Pons (tissue), 1 donor: Measurements from ENCODE around the gene GRK5.
"Not testable (repeated sequence)": the region's sequence is repeated elsewhere in the genome, so short reads cannot be mapped to it uniquely, and the experiment has no call there.

Experiments
- DNase-seq: peaks from one replicate; pipeline ENCODE4 v3.0.0-alpha.2; 2016; ENCODE audit warnings: low spot score

GRK5 gene

DNA sequence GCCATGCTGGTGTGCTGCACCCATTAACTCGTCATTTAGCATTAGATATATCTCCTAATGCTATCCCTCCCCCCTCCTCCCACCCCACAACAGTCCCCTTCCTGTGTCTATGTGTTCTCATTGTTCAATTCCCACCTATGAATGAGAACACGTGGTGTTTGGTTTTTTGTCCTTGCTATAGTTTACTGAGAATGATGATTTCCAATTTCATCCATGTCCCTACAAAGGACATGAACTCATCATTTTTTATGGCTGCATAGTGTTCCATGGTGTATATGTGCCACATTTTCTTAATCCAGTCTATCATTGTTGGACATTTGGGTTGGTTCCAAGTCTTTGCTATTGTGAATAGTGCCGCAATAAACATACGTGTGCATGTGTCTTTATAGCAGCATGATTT lies 68.8 kb downstream of the GRK5 start:
- DNase-seq: not testable (repeated sequence)

DNA sequence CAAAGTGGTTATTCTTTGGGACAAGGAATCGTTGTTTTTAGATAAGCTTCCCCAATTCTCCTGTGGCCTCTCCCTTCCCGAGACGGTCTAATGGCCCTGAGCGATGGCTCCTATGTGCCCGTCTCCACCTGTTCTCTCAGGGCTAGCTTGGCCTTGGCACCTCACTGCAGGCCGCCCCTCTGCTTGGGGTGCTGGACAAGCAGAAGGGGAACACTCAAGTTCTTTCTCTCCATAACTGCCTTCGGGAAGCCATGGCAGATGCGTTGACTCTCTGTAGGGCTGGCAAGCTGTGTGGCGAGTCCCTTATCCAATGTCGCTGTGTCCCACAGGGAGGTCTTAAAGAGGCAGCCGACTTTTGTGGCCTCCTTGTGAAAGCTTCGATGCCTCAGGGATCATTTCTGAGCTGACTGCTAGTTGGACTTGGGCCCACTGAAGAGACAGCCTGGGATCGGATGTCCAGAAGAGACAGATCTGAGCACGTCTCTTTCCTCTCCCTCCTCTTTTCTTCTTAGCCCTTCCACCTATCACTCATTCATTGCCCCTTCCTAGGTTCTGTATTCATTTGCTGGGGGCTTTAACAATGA lies 70.8 kb downstream of the GRK5 start:
- no peak for DNase-seq

DNA sequence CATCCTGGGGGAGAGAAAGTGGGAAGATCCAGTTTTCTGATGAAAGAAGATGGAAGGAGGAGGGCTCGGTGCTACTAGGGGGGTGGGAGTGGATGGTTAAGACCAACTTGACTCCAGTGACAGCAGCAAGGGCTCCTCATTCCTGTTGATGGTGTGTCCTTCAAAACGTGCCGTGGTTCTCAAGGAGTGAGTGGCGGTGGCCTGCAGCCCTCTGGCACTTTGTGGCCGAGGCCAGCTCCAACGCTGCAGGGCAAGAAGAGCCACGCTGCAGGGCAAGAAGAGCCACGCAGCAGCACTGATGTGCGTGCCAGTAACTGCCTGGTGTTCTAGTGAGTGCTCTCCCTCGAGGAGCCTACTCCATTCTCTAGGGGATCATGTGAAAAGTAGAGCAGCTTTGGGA lies 72.1 kb downstream of the GRK5 start:
- no peak for DNase-seq

DNA sequence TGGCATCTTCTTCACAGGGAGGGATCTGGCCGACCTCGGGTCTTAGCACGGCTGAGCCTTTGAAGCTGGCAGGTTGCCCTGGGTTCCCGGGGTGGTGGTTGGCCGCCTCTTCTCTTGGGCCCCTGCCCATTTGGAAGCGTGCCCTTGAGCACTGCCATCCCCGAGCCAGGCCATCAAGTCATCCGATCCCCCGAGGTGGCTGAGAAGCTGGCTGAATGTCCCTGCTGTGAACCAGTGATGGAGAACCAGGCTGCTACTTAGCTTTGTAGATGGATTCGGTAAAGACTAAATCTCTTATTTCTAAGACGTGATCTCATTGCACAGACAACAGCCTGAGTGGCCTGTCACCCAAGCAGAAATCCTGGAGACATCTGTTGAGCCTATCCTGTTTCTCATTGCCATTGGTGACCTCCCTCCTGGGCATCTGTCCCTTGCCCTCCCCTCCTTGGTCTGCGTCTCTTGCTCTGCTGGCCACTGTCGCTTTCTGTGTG lies 74.3 kb downstream of the GRK5 start:
- peak; percentile 66 for DNase-seq

DNA sequence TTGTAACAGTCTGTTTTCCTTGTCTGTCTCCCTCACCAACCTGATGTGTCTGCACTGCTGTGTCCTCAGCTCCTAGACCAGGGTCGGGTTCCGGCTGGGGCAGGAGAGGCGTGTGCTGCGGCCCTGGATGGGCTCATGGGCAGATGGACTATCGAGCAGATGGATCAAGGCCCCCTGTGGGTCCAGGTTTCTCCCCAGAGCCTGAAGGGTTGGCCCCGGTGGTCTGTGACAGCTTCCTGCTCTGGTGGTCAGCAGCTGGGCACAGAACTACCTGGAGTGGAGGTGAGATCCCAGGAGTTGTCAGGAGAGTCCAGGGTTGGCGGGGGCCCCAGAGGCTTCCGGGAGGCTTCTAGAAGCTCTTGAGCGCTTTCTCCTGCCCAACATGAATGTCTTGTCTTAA lies 75.1 kb downstream of the GRK5 start:
- DNase-seq: no peak

DNA sequence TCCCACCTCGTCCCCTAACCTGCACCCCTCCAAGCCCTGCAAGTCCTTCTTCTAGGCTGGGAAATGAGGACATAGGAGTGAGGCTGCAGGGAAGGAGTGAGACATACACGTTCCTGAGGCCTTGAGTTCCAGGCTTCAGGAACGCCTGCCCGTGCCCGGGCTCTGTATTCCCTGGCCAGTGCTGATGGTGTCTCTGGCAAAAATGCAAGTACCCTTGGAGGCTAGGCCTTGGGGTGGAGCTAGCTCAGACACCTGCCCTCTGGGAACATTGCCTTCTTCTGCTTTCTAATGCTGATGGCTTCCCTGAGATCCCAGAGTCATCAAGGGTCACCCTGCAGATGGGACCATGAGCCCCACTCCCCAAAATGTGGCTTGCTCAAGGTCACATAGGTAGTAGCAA lies 76.0 kb downstream of the GRK5 start:
- DNase-seq: no peak

DNA sequence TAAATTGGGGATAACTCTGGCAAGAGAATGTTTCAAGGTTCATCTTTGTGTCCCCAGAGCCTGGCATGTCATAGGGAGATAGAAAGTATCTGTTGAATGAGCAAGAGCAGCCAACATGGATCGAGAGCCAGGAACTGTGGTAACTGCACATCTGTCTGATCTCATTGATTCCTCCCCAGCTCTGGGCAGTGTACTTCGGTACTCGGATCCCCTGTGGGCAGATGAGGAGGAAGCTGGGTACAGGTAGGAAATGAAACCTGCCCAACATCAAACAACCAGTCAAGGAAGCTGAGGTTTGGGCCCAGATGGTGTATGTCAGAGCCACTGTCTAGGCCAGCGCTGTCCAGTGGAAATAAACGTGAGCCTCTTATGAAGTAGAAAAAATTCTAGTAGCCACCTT lies 76.4 kb downstream of the GRK5 start:
- DNase-seq: no peak

DNA sequence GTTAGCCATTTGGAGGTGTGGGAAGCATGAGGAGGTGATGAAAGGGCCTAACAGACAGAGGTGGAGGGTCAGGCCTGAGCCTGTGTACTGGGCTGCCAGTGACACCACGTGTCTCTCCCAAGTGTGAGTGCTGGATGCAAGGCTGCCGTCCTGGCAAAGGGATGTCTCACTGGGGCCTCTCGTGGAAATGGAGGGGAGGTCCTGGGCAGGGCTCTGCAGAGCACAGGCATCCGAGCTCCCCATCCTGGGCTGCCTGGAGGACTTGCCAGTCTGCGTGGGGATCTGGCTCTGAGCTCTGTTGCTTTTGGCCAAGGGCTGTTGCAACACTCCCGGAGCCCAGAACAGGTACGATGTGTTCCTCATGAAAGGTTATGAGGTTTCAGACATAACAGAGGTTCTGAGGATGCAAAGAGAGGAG lies 77.3 kb downstream of the GRK5 start:
- no peak for DNase-seq

DNA sequence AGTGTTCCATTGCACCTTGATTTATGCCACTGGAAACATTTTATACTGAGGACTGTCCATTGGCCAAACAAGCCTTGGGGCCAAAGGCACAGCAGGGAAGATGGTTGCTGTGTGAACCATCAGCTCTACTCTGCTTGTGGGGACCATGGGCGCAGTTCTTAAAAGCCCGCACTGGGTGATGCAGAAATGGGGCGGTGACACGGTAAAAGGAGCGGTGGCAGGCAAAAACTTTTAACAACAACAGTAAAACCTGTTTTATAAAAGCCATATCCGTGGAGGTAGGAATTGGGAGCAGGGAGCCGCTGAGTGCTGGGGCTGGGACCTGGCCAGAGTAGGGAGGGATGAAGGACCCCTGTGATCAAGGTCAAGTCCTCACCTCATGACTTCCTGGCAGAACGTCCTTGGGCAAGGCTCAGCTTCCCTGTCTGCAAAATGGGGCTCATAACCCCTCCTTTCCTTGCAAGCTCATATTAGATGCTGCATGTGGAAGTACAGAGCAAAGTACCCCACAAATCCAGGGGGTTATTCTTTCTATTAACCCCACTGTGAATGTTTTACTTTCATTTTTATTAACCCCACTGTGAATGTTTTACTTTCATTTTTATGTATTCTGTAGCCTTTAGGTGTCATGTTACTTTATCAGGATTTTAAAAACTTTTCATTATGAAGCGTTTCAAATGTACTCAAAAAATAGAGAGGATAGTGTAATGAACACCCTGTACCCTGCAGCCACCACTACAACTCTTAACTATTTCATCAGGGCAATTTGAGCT lies 78.3 kb downstream of the GRK5 start:
- DNase-seq: no peak

DNA sequence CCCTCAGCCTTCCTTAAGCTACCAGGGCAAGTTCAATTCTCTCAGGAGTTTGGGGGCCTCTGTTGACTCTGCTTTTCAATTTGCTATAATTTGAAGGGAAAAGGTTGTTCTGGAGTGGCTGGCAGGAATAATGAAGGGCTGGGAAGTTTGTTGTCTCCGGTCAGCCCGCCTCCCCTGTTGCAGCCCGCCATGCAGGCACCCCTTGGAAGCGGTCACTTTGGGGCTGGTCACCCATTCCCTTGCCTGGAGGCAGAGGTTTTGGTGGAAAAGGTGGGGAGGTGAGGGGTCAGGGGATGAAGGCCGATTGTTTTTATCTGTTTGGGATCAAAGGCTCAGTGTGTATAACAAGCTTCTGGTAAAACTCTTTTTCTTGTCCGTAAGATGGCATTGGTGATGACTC lies 79.1 kb downstream of the GRK5 start:
- DNase-seq: no peak

DNA sequence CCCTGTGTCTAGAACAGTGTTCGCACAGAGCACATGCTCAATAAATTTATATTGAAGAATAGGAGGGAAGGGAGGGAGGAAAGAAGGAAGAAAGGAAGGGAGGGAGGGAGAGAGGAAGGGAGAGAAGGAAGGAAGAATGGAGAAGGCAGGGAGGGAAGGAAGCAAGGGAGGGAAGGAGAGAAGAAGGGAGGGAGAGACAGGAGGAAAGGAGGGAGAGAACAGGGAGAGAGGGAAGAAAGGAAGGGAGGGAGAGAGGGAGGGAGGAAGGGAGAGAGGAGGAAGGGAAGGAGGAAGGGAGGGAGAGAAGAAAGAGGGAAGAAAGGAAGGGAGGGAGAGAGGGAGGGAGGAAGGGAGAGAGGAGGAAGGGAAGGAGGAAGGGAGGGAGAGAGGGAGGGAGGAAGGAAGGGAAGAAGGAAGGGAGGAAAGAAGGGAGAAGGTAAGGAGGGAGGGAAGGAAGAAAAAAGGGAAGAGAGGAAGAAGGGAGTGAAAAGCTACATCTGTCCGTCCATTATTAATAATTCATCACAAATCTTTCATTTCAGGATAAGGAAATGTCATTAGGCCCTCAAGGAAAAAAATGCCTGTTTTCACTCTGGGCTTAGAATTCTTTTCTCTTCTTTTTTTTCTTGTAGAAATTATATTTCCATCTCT lies 79.7 kb downstream of the GRK5 start:
- DNase-seq: no peak

DNA sequence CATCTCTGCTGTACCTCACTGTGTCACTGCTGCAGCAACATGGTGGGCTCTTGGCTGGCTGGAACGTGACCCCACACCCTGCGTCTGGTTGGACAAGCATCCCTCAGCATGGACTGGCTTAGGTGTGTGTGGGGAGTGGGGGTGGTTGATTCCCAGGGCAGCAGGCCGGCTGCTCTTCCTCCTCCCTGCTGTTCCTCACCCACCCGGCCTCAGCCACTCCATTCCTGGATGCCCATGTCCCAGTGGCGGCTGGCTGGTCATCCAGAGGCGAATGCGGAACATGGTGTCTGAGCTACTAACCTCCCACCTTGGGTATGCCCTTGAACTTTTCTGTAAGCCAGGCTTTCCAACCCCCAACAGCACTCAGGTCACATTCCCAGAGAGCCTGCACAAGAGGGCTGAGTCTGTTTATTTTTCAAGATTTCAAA lies 81.2 kb downstream of the GRK5 start:
- DNase-seq: no peak

DNA sequence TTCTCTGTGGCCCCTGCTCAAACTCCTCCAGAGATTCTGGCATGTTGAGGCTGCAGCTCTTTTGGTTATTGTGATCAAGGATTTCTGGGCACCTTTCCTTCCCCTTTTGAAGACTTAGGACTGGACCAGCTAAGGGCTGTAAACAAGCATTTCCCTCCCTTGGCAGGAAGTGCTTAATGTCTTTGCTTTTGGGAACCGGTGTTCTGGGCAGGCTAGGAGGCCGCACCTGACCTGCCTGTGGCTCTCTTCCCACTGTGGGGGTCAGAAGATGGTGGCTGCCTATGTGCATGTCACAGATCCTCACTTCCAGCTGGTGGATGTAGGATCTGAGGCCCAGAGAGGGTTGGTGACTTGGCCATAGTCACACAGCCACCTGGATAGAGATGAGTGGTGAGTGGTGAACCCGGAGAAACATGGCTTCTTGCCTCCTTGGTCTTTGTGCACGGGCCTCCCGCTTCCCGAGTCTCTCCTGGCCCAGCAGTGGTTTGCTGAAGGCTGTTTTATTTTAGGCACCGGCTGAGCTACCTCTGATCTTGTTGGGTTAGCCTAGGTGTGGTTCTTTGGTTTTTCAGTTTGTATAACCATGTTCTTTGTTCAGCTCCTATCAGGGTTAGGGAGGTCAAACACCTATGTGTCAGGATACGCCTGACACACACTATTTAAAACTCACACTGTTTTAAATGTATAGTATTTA lies 82.0 kb downstream of the GRK5 start:
- peak; percentile 53 for DNase-seq

DNA sequence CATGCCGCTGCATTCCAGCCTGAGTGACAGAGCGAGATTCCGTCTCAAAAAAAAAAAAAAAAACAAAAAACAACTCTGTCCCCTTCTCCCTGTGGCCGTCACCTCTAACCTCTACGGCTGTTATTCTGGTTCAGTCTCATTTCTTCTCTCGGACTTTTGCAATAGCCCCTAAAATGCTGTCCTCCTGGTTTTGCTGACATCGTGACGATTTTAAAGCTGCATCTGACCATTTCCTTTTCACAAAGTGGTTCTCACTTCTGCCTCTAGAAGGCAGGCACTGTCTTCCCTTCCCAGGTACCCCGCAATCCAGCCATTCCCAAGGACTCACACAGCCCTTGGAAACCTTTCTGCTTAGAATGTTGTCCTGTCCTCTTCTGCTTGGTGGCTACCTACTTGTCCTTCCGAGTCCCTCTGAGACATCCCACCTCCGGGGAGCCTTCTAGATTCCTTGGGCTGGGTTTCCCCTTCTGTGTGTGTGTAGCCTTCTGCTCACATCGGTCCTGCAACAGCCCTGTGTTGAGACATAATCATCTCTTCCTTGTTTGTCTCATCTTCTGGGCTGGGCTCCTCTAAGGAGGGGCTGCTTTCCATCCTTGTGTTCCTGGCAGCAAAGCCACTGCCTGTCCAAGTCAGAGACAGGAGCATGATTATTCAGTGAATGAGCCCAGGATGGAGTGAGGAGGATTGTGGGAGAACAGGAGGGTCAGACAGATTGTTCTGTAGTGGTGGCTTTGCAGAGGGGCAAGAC lies 83.1 kb downstream of the GRK5 start:
- peak; percentile 37 for DNase-seq

DNA sequence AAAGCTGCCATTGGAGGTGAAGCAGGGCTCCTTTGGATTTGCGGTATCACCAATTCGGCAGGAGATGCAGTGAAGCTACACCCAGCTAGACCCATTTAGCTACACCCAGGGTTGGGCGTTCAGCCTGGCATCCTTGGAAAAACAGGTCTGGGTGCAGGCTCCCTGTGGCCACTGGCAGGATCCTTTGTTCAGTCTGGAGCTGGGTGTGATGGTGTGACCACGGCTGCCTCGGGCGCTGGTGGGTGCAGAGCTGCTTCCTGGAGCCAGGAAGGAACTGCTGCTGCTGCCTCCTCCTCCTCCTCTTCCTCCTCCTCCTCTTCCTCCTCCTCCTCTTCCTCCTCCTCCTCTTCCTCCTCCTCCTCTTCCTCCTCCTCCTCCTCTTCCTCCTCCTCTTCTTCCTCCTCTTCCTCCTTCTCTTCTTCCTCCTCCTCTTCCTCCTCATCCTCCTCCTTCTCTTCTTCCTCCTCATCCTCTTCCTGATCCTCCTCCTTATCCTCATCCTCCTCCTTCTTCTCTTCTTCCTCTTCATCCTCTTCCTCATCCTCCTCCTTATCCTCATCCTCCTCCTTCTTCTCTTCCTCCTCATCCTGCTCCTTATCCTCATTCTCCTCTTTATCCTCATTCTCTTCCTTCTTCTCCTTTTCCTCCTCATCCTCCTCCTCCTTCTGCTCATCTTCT lies 84.0 kb downstream of the GRK5 start:
- DNase-seq: no peak

DNA sequence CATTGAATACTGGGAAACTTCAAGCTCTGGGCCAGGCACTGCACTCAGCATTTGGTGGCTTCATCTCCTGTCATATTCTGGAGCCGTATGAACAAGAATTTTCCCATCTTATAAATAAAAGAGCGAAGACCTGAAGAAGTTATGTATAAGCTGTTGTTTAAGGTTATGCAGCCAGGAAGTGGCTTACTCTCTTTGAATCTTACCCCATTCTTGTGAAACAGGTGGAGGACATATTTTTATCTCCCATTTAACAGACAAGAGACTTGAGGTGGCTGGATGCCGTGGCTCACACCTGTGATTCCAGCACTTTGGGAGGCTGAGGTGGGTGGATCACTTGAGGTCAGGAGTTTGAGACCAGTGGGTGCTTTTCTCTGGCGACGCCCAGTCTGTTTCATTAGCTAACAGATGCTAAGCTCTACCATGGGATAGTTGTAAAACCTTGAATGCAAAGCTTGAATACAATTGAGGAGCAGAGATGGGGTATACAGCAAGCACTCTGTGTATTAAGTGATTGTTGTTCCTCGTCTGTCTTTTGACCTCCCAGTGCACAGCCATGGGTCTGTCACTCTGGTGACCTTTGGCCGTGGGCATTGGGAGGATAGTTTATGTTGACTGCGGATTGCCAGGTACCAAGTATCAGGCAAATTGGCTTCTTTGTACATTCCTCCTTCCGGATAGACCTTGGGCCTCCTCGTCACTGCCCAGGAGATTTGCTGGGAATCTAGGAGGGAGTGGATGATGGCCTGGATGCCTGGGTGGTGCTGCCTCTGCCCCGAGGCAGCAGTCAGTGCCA lies 85.8 kb downstream of the GRK5 start:
- DNase-seq: no peak

DNA sequence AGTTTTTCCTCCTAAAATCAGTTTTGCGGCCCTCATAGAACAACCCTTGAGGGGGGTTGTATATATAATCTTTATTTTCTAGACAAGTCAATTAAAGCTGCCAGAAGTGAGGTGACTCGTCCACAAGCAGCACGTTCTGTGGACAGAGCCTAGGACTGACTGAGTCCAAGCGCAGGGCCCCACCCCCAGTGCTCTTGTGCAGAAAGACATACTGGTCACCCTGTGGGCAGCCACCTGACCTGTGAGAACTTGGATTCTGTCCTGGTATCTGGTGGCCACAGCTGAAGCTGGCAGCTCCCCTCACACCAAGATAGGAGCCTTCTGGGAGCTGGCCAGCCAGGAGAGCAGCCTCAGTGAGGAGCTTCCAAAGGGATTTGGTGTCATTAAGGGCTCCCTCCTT lies 89.3 kb downstream of the GRK5 start:
- no peak for DNase-seq

DNA sequence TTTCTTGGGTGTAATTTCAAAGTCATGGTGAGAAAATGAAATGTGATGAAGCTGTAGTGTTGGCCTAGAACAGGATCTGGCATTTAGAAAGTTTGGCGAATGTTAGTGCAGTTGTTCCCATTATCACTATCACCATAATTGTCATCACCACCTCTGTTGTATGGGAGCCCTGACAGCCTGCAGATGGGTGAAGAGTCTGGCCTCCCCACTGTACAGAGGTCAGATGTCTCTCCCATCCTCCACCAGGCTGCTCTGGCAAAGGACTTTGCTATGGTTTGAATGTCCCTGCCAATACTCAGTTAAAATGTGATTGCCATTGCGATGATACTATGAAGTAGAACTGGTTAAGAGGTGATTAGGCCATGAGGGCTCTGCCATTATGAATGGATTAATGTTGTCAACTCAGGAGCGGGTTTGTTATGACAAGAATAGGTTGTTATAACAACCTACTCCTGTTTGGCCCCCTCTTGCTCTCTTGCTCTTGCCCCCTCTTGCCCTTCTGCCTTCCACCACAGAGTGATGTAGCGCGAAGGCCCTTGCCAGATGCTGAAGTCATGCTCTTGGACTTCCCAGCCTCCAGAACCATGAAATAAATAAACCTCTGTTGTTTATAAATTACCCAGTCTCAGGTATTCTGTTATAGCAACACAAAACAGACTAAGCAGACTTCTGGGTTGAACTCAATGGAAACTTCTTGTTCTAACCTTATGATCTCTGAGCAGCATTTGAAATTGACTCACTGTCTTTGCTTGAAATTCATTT lies 90.0 kb downstream of the GRK5 start:
- DNase-seq: no peak

DNA sequence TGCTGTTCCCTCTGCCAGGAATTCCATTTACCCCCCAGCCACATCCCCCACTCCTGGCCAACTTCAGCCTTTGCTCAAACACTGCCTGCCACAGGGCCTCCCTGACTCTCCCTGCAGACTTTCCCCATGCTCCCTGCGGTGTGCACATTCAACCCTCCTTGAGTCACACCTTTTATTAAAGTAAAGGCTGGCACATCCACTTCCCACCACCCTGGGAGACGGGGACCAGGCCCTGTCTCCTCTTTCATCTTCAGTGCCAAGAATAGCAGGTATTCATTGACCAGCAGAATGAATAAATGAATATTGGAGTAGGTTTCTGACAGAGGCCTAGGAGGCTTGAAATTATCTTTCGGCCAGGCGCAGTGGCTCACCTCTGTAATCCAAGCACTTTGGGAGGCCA lies 91.4 kb downstream of the GRK5 start:
- DNase-seq: no peak

DNA sequence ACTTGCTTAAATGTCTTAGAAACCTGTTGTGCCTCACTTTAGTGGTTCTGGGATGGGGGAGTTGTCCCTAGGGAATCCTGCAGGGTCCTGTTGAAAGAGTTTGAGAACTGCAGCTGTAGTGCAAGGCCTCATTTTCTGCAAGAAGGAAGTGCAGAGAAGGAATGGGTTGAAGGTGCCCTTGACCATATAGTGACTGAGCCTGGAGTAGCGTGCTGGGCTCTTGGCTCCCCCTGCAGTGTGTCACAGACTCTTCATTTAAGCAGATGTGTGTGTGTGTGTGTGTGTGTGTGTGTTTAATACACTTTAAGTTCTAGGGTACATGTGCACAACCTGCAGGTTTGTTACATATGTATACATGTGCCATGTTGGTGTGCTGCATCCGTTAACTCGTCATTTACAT lies 92.2 kb downstream of the GRK5 start:
- DNase-seq: no peak
